A549 (cell line): Measurements from ENCODE around the gene SYNPO2. TPM values are rescaled to one million over a fixed set of nuclear protein-coding genes. Genes with fewer than 3 reads are reported as not detected.

ENCODE experiments used
- ATAC-seq, 2 experiments: fragments of 200-7000 bp in 1 of 2; fragments of >200 bp in 1 of 2; cut with Nextera tagmentation in 1 of 2; cut with Tn5 transposase in 1 of 2; 3 replicates each; pipeline versions ENCODE4 v1.8.0 to v1.9.1; 2018 to 2020; ENCODE audit warnings: mild to moderate bottlenecking in 1 of 2, moderate library complexity in 1 of 2
- CTCF ChIA-PET: fragments of 300-600 bp; sonication (Branson Sonifier 250); formaldehyde crosslinking; extraction: SDS; loops from one replicate; lab custom pipeline; 2021; ENCODE audit warnings: antibody characterized with exemption, inconsistent platforms; lab: Yijun Ruan, JAX
- POLR2A ChIA-PET: fragments of 350-600 bp; formaldehyde crosslinking; extraction: SDS; loops from one replicate; lab custom pipeline; 2021; ENCODE audit warnings: antibody characterized with exemption, inconsistent platforms; lab: Yijun Ruan, JAX
- DNase-seq, 2 experiments: peaks; one replicate each; pipeline versions ENCODE4 v3.0.0 to v3.0.0-alpha.2; 2011 to 2016; ENCODE audit warnings: low read depth in 1 of 2, low spot score in 1 of 2
- FAIRE-seq: peaks from 2 replicates; lab custom pipeline; 2011; peaks lifted over from hg19 to GRCh38; lab: Jason Lieb, UNC
- H3K27ac ChIP-seq, 2 experiments: fragments of >200 bp; sonication (Bioruptor Twin); formaldehyde crosslinking; 3 replicates each; pipeline ENCODE4 v1.5.1; 2016 to 2017
- H3K4me1 ChIP-seq: fragments of >200 bp; sonication (Bioruptor Twin); formaldehyde crosslinking; 3 replicates; pipeline ENCODE4 v1.6.1; 2016
- H3K4me2 ChIP-seq: fragments of >200 bp; sonication (Bioruptor Twin); formaldehyde crosslinking; 3 replicates; pipeline ENCODE4 v1.6.1; 2016
- H3K4me3 ChIP-seq: fragments of >200 bp; sonication (Bioruptor Twin); formaldehyde crosslinking; 3 replicates; pipeline ENCODE4 v1.5.1; 2016
- H3K9me3 ChIP-seq: fragments of >200 bp; sonication (Bioruptor Twin); formaldehyde crosslinking; 3 replicates; pipeline ENCODE4 v1.6.1; 2016
- BHLHE40 ChIP-seq: IDR thresholded peaks from 2 replicates; pipeline ENCODE4 v1.6.1; 2012; ENCODE audit warnings: low read depth, low read length, inconsistent platforms
- CBX2 ChIP-seq: fragments of 200-600 bp; sonication (generic); IDR thresholded peaks from 2 replicates; pipeline ENCODE4 v1.6.1; 2016; ENCODE audit warnings: low read depth, mild to moderate bottlenecking, borderline replicate concordance
- EP300 ChIP-seq, 2 experiments: fragments of >200 bp; sonication (Bioruptor Twin); formaldehyde crosslinking; IDR thresholded peaks; 2 replicates in 1 of 2; 3 replicates in 1 of 2; pipeline ENCODE4 v1.6.1; 2016 to 2017
- FOSL2 ChIP-seq, 2 experiments: fragments of 450-650 bp in 1 of 2; fragments of >200 bp in 1 of 2; sonication (Bioruptor Twin) in 1 of 2; formaldehyde crosslinking; IDR thresholded peaks; 2 replicates each; pipeline versions ENCODE4 v1.5.0 to v1.6.1; 2016 to 2020; ENCODE audit warnings: mild to moderate bottlenecking in 1 of 2, moderate library complexity in 1 of 2
- FOXS1 ChIP-seq: fragments of 250-450 bp; sonication (Bioruptor Pico); IDR thresholded peaks from 2 replicates; pipeline ENCODE4 v1.5.0; 2020; ENCODE audit warnings: mild to moderate bottlenecking, moderate library complexity
- HDAC2 ChIP-seq: fragments of 200-600 bp; sonication (generic); IDR thresholded peaks from 2 replicates; pipeline ENCODE4 v1.6.1; 2016
- HEYL ChIP-seq: fragments of 250-450 bp; sonication (Bioruptor Pico); IDR thresholded peaks from 2 replicates; pipeline ENCODE4 v1.8.0; 2021; ENCODE audit warnings: mild to moderate bottlenecking, moderate library complexity
- HOXA7 ChIP-seq: fragments of 250-450 bp; sonication (Bioruptor Pico); IDR thresholded peaks from 2 replicates; pipeline ENCODE4 v1.5.0; 2020; ENCODE audit warnings: mild to moderate bottlenecking, moderate library complexity
- HOXB13 ChIP-seq: fragments of 250-450 bp; sonication (Bioruptor Pico); IDR thresholded peaks from 2 replicates; pipeline ENCODE4 v1.5.0; 2020; ENCODE audit warnings: low read depth, mild to moderate bottlenecking, moderate library complexity
- HOXB5 ChIP-seq: fragments of 250-450 bp; sonication (Bioruptor Pico); IDR thresholded peaks from 2 replicates; pipeline ENCODE4 v1.5.0; 2020; ENCODE audit warnings: mild to moderate bottlenecking, moderate library complexity
- JUN ChIP-seq, 2 experiments: fragments of >200 bp; sonication (Bioruptor Twin); formaldehyde crosslinking; IDR thresholded peaks; 2 replicates in 1 of 2; 3 replicates in 1 of 2; pipeline ENCODE4 v1.6.1; 2016 to 2017
- KDM1A ChIP-seq: fragments of 200-600 bp; sonication (generic); IDR thresholded peaks from 2 replicates; pipeline ENCODE4 v1.6.1; 2016; ENCODE audit warnings: low read depth, mild to moderate bottlenecking
- MAZ ChIP-seq: fragments of 150-350 bp; IDR thresholded peaks from 2 replicates; pipeline ENCODE4 v1.6.1; 2014; ENCODE audit warnings: antibody characterized with exemption, low read depth, low read length, borderline replicate concordance
- MYC ChIP-seq: IDR thresholded peaks from 2 replicates; pipeline ENCODE4 v1.6.1; 2012; ENCODE audit warnings: mild to moderate bottlenecking, inconsistent platforms, low read length, improper control_type of control experiment, borderline replicate concordance
- NPAS2 ChIP-seq: fragments of 250-450 bp; sonication (Bioruptor Pico); IDR thresholded peaks from 2 replicates; pipeline ENCODE4 v1.8.0; 2022; ENCODE audit warnings: mild to moderate bottlenecking, moderate library complexity, borderline replicate concordance
- POLR2A ChIP-seq: IDR thresholded peaks from 2 replicates; pipeline ENCODE4 v1.6.1; 2012; ENCODE audit warnings: mild to moderate bottlenecking, low read length
- POLR2AphosphoS2 ChIP-seq: conservative IDR thresholded peaks from 2 replicates; pipeline ENCODE4 v1.6.1; 2012; ENCODE audit warnings: low read length, improper control_type of control experiment, inconsistent platforms
- RAD21 ChIP-seq, 2 experiments: fragments of >200 bp in 1 of 2; sonication (Bioruptor Twin) in 1 of 2; formaldehyde crosslinking in 1 of 2; IDR thresholded peaks in 1 of 2; conservative IDR thresholded peaks in 1 of 2; 2 replicates in 1 of 2; 3 replicates in 1 of 2; pipeline ENCODE4 v1.6.1; 2012 to 2018; ENCODE audit warnings: inconsistent platforms in 1 of 2
- RFX5 ChIP-seq: fragments of 450-650 bp; IDR thresholded peaks from 2 replicates; pipeline ENCODE4 v1.7.1; 2014; ENCODE audit warnings: antibody characterized with exemption, mild to moderate bottlenecking, moderate library complexity
- RNF2 ChIP-seq: fragments of 200-600 bp; sonication (generic); IDR thresholded peaks from 2 replicates; pipeline ENCODE4 v1.6.1; 2016; ENCODE audit warnings: low read depth, mild to moderate bottlenecking, antibody characterized with exemption, moderate library complexity, borderline replicate concordance
- TFCP2L1 ChIP-seq: fragments of 250-450 bp; sonication (Bioruptor Pico); IDR thresholded peaks from 2 replicates; pipeline ENCODE4 v1.5.0; 2021; ENCODE audit warnings: mild to moderate bottlenecking
- TP53 ChIP-seq: fragments of 250-450 bp; sonication (Bioruptor Pico); IDR thresholded peaks from 2 replicates; pipeline ENCODE4 v1.5.0; 2021; ENCODE audit warnings: mild to moderate bottlenecking, moderate library complexity
- ZFP36 ChIP-seq: fragments of 450-650 bp; IDR thresholded peaks from 2 replicates; pipeline ENCODE4 v1.6.1; 2014; ENCODE audit warnings: borderline replicate concordance; ENCODE audit not compliant: partially characterized antibody
- WGBS: methylation state at CpG from one replicate; pipeline ENCODE4 v1.1.6; 2017; ENCODE audit errors: missing lambda C conversion rate; 5-methylcytosine and 5-hydroxymethylcytosine counted together
- polyA plus RNA-seq, 4 experiments: library from polyadenylated mRNA; depleted of rRNA in 3 of 4; stranded (reverse); fragments of >200 nt; fragmentation: RNase III in 1 of 4; extraction: RNeasy Plus Mini Kit Qiagen cat#74134 plus additional on column Dnase treatment in 1 of 4; gene quantifications; 2 replicates in 3 of 4; 3 replicates in 1 of 4; pipeline ENCODE4 v1.2.3, GENCODE V29; 2011 to 2017
- TF ChIP-seq, protein P1 (sequence below): fragments of >200 bp; sonication (Bioruptor Twin); formaldehyde crosslinking; IDR thresholded peaks from 3 replicates; pipeline ENCODE4 v1.6.1; 2016
- TF ChIP-seq, protein P2 (sequence below): fragments of 200-600 bp; sonication (generic); IDR thresholded peaks from 2 replicates; pipeline ENCODE4 v1.6.1; 2016; ENCODE audit warnings: antibody characterized with exemption, mild to moderate bottlenecking, moderate library complexity
- TF ChIP-seq, protein P3 (sequence below): IDR thresholded peaks from 2 replicates; pipeline ENCODE4 v1.6.1; 2012
- TF ChIP-seq, protein P4 (sequence below): fragments of >200 bp; sonication (Bioruptor Twin); formaldehyde crosslinking; IDR thresholded peaks from 3 replicates; pipeline ENCODE4 v1.5.1; 2016
- TF ChIP-seq, protein P5 (sequence below): fragments of >200 bp; sonication (Bioruptor Twin); formaldehyde crosslinking; IDR thresholded peaks from 2 replicates; pipeline ENCODE4 v1.6.1; 2016

The SYNPO2 gene
- polyA plus RNA-seq, 2 of the 4 experiments (the other 2 are of a cell fraction): 2.5 to 8.8 TPM

DNA sequence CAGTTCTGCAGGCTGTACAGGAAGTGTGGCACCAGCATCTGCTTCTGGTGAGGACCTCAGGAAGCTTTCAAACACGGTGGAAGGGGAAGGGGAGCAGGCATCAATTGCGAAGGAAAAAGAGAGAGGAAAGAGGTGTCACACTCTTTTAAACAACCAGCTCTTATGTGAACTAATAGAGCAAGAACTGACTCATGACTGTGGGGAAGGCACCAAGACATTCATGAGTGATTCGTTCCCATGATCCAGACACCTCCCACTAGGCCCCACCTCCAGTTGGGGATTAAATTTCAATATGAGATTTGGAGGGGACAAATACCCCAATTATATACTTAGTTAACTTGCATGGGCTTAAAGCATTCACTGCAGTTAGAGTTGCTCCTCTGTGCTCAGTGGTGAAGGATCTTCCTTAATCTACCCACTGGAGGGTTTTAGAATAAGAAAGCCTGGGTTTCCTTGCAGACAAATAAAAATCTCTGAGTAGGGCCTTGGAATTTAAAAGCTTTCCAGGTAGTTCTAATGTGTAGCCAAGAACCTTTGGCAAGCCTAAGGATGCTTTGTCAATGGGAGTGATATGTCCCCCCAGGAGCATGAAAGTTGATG lies 60.0 kb downstream of the SYNPO2 start:
- DNase-seq (no peak), FAIRE-seq (no peak), ATAC-seq (no peak)
- H3K4me3 ChIP-seq: no peak overlapping the region
- ChIA-PET POLR2A (no interaction called here), CTCF (no interaction called here)
- TF ChIP-seq TFCP2L1: no peak
- no peak for TF ChIP-seq BHLHE40
- TF ChIP-seq EP300 (IDR thresholded peaks at IDR 0.05): no peak
- no peak for TF ChIP-seq FOXS1
- TF ChIP-seq ZFP36: no peak
- no peak for TF ChIP-seq JUN (IDR thresholded peaks at IDR 0.05)
- no peak for TF ChIP-seq RFX5
- H3K9me3 ChIP-seq: no peaks in the 10 kb centered on the region
- H3K4me2 ChIP-seq: no peak overlapping the region
- no peak overlapping the region for H3K27ac ChIP-seq
- WGBS: 62% methylated on average over 3 of the region's 3 CpGs
- no peaks in the 10 kb centered on the region for H3K4me1 ChIP-seq

DNA sequence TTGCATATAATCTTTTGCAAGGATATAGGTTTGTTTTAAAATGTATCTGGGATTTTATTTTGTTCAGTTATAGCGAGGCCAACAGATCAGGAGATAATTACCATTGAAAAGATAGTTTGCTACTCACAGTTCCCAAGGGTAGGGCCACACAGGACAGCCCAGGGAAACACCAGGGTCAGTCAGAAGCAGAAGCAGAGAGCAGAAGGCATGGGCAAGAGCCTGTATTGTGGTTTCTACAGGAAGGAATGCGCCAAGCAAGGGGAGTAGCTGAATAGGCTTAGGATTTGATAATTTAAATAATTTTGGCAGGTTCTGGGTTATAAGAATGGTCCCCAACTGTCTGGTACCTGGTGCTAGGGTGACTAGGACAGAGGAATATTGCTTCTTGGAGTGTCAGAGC lies 61.6 kb downstream of the SYNPO2 start:
- Histone ChIP-seq H3K4me2 (no peak overlapping the region), H3K9me3 (no peaks in the 10 kb centered on the region), H3K4me3 (no peak overlapping the region), H3K27ac (no peak overlapping the region), H3K4me1 (no peaks in the 10 kb centered on the region)
- ATAC-seq (no peak), DNase-seq (no peak), FAIRE-seq (no peak)
- POLR2A ChIA-PET: no interaction called here
- WGBS: 63% methylated on average over 2 of the region's 2 CpGs
- CTCF ChIA-PET: no interaction called here
- TF ChIP-seq, protein P1, sequence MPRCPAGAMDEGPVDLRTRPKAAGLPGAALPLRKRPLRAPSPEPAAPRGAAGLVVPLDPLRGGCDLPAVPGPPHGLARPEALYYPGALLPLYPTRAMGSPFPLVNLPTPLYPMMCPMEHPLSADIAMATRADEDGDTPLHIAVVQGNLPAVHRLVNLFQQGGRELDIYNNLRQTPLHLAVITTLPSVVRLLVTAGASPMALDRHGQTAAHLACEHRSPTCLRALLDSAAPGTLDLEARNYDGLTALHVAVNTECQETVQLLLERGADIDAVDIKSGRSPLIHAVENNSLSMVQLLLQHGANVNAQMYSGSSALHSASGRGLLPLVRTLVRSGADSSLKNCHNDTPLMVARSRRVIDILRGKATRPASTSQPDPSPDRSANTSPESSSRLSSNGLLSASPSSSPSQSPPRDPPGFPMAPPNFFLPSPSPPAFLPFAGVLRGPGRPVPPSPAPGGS: no peak
- TF ChIP-seq HEYL (CRISPR knock-in tag): no peak
- TF ChIP-seq, protein P2, sequence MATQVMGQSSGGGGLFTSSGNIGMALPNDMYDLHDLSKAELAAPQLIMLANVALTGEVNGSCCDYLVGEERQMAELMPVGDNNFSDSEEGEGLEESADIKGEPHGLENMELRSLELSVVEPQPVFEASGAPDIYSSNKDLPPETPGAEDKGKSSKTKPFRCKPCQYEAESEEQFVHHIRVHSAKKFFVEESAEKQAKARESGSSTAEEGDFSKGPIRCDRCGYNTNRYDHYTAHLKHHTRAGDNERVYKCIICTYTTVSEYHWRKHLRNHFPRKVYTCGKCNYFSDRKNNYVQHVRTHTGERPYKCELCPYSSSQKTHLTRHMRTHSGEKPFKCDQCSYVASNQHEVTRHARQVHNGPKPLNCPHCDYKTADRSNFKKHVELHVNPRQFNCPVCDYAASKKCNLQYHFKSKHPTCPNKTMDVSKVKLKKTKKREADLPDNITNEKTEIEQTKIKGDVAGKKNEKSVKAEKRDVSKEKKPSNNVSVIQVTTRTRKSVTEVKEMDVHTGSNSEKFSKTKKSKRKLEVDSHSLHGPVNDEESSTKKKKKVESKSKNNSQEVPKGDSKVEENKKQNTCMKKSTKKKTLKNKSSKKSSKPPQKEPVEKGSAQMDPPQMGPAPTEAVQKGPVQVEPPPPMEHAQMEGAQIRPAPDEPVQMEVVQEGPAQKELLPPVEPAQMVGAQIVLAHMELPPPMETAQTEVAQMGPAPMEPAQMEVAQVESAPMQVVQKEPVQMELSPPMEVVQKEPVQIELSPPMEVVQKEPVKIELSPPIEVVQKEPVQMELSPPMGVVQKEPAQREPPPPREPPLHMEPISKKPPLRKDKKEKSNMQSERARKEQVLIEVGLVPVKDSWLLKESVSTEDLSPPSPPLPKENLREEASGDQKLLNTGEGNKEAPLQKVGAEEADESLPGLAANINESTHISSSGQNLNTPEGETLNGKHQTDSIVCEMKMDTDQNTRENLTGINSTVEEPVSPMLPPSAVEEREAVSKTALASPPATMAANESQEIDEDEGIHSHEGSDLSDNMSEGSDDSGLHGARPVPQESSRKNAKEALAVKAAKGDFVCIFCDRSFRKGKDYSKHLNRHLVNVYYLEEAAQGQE: no peak
- TF ChIP-seq CBX2: no peak
- TF ChIP-seq TP53 (CRISPR knock-in tag): no peak
- TF ChIP-seq POLR2A: no peak
- TF ChIP-seq HDAC2: no peak
- no peak for TF ChIP-seq POLR2AphosphoS2
- no peak for TF ChIP-seq NPAS2 (CRISPR knock-in tag)
- no peak for TF ChIP-seq FOSL2 (IDR thresholded peaks at IDR 0.05)
- TF ChIP-seq FOSL2 (CRISPR knock-in tag; IDR thresholded peaks at IDR 0.05): no peak
- TF ChIP-seq, protein P3, sequence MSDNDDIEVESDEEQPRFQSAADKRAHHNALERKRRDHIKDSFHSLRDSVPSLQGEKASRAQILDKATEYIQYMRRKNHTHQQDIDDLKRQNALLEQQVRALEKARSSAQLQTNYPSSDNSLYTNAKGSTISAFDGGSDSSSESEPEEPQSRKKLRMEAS: no peak
- no peak for TF ChIP-seq MAZ
- TF ChIP-seq RAD21 (conservative IDR thresholded peaks at IDR 0.05 in 1 of 2, IDR thresholded peaks at IDR 0.05 in 1 of 2): no peak

DNA sequence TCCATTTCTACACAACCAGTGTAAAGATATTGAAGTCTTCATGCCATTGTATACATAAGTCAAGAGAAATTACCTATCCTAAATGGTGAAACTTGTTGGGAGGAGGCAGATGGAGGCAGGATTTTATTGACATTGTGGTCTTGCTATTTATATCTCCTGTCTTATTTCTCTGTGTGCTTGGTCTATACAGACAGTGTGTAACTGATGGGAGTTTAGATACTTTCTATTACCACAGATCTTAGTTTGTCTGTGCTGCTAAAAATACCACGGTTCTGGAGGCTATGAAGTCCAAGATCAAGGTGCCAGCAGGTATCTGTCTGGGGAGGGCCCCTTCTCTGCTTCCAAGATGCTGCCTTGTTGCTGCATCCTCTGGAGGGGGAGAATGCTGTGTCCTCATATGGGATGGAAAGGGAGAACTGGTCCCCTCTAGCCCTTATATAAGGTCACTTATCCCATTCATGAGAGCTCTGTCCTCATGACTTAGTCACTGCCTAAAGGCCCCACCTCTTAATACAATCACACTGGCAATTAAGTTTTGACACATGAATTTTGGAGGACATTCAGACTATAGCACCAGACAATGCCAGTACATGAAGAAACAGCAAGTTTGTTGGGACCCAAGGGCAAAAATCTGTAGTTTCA lies 62.4 kb downstream of the SYNPO2 start:
- no peak for ATAC-seq
- TF ChIP-seq HOXB13 (CRISPR knock-in tag): no peak
- no peak for TF ChIP-seq RNF2
- no peak for TF ChIP-seq HOXB5 (CRISPR knock-in tag)
- TF ChIP-seq, protein P4, sequence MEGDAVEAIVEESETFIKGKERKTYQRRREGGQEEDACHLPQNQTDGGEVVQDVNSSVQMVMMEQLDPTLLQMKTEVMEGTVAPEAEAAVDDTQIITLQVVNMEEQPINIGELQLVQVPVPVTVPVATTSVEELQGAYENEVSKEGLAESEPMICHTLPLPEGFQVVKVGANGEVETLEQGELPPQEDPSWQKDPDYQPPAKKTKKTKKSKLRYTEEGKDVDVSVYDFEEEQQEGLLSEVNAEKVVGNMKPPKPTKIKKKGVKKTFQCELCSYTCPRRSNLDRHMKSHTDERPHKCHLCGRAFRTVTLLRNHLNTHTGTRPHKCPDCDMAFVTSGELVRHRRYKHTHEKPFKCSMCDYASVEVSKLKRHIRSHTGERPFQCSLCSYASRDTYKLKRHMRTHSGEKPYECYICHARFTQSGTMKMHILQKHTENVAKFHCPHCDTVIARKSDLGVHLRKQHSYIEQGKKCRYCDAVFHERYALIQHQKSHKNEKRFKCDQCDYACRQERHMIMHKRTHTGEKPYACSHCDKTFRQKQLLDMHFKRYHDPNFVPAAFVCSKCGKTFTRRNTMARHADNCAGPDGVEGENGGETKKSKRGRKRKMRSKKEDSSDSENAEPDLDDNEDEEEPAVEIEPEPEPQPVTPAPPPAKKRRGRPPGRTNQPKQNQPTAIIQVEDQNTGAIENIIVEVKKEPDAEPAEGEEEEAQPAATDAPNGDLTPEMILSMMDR: no peak
- no peak for TF ChIP-seq MYC
- no peak for TF ChIP-seq HOXA7 (CRISPR knock-in tag)
- TF ChIP-seq KDM1A: no peak
- TF ChIP-seq, protein P5, sequence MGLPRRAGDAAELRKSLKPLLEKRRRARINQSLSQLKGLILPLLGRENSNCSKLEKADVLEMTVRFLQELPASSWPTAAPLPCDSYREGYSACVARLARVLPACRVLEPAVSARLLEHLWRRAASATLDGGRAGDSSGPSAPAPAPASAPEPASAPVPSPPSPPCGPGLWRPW: no peak

More for the DNA sequence above, 62.4 kb downstream of the SYNPO2 start:
- Histone ChIP-seq H3K4me3 (no peak overlapping the region), H3K27ac (no peak overlapping the region), H3K4me2 (no peak overlapping the region), H3K9me3 (no peaks in the 10 kb centered on the region), H3K4me1 (no peaks in the 10 kb centered on the region)
- FAIRE-seq: no peak
- WGBS: 6% methylated on average over 1 of the region's 1 CpG
- ChIA-PET POLR2A (no interaction called here), CTCF (no interaction called here)
- DNase-seq: no peak
